Retinal pigment epithelial cell (primary cell): Measurements from ENCODE around the gene RALGAPA2.
A peak's percentile ranks its signal among the peaks of the same experiment; 100 is the strongest.

Source experiments
- DNase-seq: peaks from one replicate; pipeline ENCODE4 v3.0.0-alpha.2; 2010; ENCODE audit warnings: low read depth
- H3K4me3 ChIP-seq: 2 replicates; pipeline ENCODE4 v1.5.1; 2011; ENCODE audit warnings: mild to moderate bottlenecking, low read length, control low read depth, moderate library complexity
- TF ChIP-seq, protein P1 (sequence below): conservative IDR thresholded peaks from 2 replicates; pipeline ENCODE4 v1.5.1; 2011; ENCODE audit warnings: low read depth, low read length, control low read depth, inconsistent platforms

RALGAPA2 gene

DNA sequence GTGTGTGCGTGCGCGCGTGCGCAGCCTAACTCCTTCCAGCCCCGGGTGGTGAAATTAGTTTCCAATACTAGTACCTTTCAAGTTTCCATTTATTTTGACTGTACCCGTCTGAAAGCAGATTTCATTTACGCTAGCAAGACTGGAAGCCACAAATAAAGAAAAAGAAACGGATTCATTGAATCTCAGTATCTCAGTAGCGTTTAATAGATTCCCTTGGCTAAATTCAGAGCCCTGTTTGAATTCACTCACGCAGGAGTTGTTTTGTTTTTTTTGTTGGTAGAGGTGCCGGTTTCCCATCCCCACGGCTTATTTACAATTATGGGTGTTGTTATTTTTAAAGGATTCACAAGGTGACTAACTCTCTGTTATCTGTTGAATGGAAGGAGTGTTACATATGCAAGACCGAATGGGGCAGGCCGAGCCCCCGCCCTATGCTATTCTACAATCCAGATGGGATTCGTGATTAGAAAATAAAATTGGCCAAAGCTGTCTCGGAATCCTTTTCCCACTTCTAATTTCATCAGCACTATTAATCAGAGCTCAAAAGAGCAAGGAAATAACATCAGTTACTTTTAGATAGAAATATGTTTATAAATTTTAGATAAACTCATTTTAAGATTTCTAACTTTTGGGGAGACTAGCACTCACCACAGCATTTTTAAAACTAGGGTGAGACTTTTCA, 346.8 kb downstream of the RALGAPA2 start:
- DNase-seq, result no peak
- TF ChIP-seq, protein P1, sequence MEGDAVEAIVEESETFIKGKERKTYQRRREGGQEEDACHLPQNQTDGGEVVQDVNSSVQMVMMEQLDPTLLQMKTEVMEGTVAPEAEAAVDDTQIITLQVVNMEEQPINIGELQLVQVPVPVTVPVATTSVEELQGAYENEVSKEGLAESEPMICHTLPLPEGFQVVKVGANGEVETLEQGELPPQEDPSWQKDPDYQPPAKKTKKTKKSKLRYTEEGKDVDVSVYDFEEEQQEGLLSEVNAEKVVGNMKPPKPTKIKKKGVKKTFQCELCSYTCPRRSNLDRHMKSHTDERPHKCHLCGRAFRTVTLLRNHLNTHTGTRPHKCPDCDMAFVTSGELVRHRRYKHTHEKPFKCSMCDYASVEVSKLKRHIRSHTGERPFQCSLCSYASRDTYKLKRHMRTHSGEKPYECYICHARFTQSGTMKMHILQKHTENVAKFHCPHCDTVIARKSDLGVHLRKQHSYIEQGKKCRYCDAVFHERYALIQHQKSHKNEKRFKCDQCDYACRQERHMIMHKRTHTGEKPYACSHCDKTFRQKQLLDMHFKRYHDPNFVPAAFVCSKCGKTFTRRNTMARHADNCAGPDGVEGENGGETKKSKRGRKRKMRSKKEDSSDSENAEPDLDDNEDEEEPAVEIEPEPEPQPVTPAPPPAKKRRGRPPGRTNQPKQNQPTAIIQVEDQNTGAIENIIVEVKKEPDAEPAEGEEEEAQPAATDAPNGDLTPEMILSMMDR, result no peak
- no peak overlapping the region for H3K4me3 ChIP-seq

- H3K4me3 ChIP-seq, result no peak overlapping the region
- DNase-seq, result no peak
- TF ChIP-seq, protein P1, result no peak
Measured at GRCh38 chr20:20364593-20365479, 347.6 kb downstream of the RALGAPA2 start.

- TF ChIP-seq, protein P1, result no peak
- H3K4me3 ChIP-seq, result no peak overlapping the region
Measured at GRCh38 chr20:20363799-20364592, 348.4 kb downstream of the RALGAPA2 start.

DNA sequence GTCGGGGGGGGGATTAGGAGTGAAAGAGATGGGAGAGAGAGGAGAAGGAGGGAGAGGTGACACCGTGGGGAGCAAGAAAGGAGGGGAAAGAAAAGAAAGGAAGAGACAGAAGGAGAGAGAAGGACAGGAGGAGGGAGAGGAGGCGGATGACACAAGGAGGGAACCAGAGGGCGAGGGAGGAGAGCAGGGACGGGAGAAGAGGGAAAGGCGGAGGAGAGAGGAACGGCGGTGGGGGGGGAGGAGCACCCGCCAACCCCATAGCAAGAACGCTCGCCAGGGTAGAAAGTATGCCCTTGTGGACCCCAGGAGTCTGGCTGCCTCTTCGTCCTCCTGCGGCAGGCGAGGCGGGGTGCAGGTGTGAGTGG, 349.0 kb downstream of the RALGAPA2 start:
- no peak for DNase-seq
- TF ChIP-seq, protein P1, result no peak
- no peak overlapping the region for H3K4me3 ChIP-seq

More at GRCh38 chr20:20363799-20364592, 348.4 kb downstream of the RALGAPA2 start:
- DNase-seq, result no peak

- TF ChIP-seq, protein P1, result no peak
- no peak for DNase-seq
- H3K4me3 ChIP-seq, result no peak overlapping the region
Measured at GRCh38 chr20:20362774-20363433, 349.5 kb downstream of the RALGAPA2 start.

- TF ChIP-seq, protein P1, result peak; percentile 91
- DNase-seq, result peak; percentile 27
- H3K4me3 ChIP-seq, result no peak overlapping the region
Measured at GRCh38 chr20:20360464-20360863, 352.0 kb downstream of the RALGAPA2 start.
